AG04450 (cell line): ENCODE data around the gene XAGE5. TPM values are rescaled to one million over a fixed set of nuclear protein-coding genes. Genes with fewer than 3 reads are reported as not detected.

Source experiments
- CTCF ChIA-PET: fragments of 300-600, 350-600 bp; formaldehyde crosslinking; extraction: SDS; loops from one replicate; lab custom pipeline; 2022; ENCODE audit warnings: antibody characterized with exemption, inconsistent platforms; lab: Charles Lee
- POLR2A ChIA-PET: fragments of 350-600 bp; formaldehyde crosslinking; extraction: SDS; loops from one replicate; lab custom pipeline; 2021; ENCODE audit warnings: antibody characterized with exemption, inconsistent platforms; lab: Yijun Ruan, JAX
- DNase-seq: peaks from one replicate; pipeline ENCODE4 v3.0.0-alpha.2; 2011; ENCODE audit warnings: low read depth, low spot score
- H3K27ac ChIP-seq: one replicate; pipeline ENCODE4 v1.5.1; 2012; ENCODE audit warnings: low read depth, low read length, control low read depth
- H3K27me3 ChIP-seq: one replicate; pipeline ENCODE4 v1.6.0; 2012; ENCODE audit warnings: low read length; ENCODE audit not compliant: control insufficient read depth, insufficient read depth
- H3K4me3 ChIP-seq: 2 replicates; pipeline ENCODE4 v1.5.1; 2011; ENCODE audit warnings: mild to moderate bottlenecking, low read depth, low read length, control low read depth
- H3K9me3 ChIP-seq: 2 replicates; pipeline ENCODE4 v1.5.1; 2012; ENCODE audit warnings: low read length; ENCODE audit not compliant: control insufficient read depth, insufficient read depth
- CTCF ChIP-seq: IDR thresholded peaks from 2 replicates; pipeline ENCODE4 v1.5.1; 2011; ENCODE audit warnings: low read depth, low read length, control low read depth, inconsistent platforms
- polyA plus RNA-seq: library from polyadenylated mRNA; depleted of rRNA; stranded (reverse); fragments of >200 nt; gene quantifications from 2 replicates; pipeline ENCODE4 v1.2.3, GENCODE V29; 2011; rRNA removed
- small RNA-seq: library from RNA; depleted of rRNA; stranded (forward); fragments of <200 nt; gene quantifications from one replicate; pipeline ENCODE3, GENCODE V24; 2012; ENCODE audit warnings: low read depth; ENCODE audit not compliant: insufficient read length

XAGE5 gene
- polyA plus RNA-seq, 1 experiment, result not detected

GRCh38 chrX:52865343-52865998, 54.4 kb downstream of the XAGE5 start:
- DNase-seq, result no peak
- CTCF ChIA-PET, result no interaction called here

More at GRCh38 chrX:52865343-52865998, 54.4 kb downstream of the XAGE5 start:
- no peaks in the 10 kb centered on the region for H3K27me3 ChIP-seq
- H3K27ac ChIP-seq, result no peak overlapping the region
- no peaks in the 10 kb centered on the region; the same call in 1 of the 2 replicates for H3K9me3 ChIP-seq
- TF ChIP-seq CTCF, result no peak
- POLR2A ChIA-PET, result no interaction called here
- no peak overlapping the region for H3K4me3 ChIP-seq

Small RNA genes within 50 kb of the gene (small RNA-seq; reads per million reads assigned to genes)
- gene AC244505.6, result not detected
- gene AC244505.7, result not detected

Other genes with a start within 250 kb of the XAGE5 start
- not detected in 2 replicates for gene SSX7, start 156.4 kb upstream of the XAGE5 start, polyA plus RNA-seq
- gene SSX2, start 104.1 kb upstream of the XAGE5 start, polyA plus RNA-seq, result not detected in 2 replicates
- not detected in 2 replicates for gene SSX2B, start 60.0 kb upstream of the XAGE5 start, polyA plus RNA-seq
- not detected in 2 replicates for gene SPANXN5, start 13.9 kb upstream of the XAGE5 start, polyA plus RNA-seq
- not detected in 2 replicates for gene XAGE3, start 56.8 kb downstream of the XAGE5 start, polyA plus RNA-seq
- 15.6 and 20.5 TPM in 2 replicates for gene FAM156B, start 86.0 kb downstream of the XAGE5 start, polyA plus RNA-seq
- gene FAM156A, start 147.2 kb downstream of the XAGE5 start, polyA plus RNA-seq, result 18.2 and 24.0 TPM in 2 replicates
- 3.8 and 5.2 TPM in 2 replicates for gene GPR173, start 237.5 kb downstream of the XAGE5 start, polyA plus RNA-seq